Chondrocyte (in vitro differentiated cells): ENCODE data around the gene TMEFF2. TPM values are rescaled to one million over a fixed set of nuclear protein-coding genes. Genes with fewer than 3 reads are reported as not detected.

Experiments
- DNase-seq: peaks from one replicate; pipeline ENCODE4 v3.0.0; 2021; ENCODE audit warnings: mixed read lengths, low spot score
- H3K27ac Mint-ChIP-seq: one replicate; pipeline ENCODE4 v1.8.0; 2021; ENCODE audit warnings: mild to moderate bottlenecking, moderate library complexity, mixed read lengths; ENCODE audit not compliant: unreplicated experiment
- H3K27me3 Mint-ChIP-seq: 2 replicates; pipeline ENCODE4 v1.8.0; 2021; ENCODE audit warnings: low read depth, mixed read lengths
- H3K36me3 Mint-ChIP-seq: 2 replicates; pipeline ENCODE4 v1.8.0; 2021; ENCODE audit warnings: low read depth, mixed read lengths
- H3K4me1 Mint-ChIP-seq: 2 replicates; pipeline ENCODE4 v1.8.0; 2021; ENCODE audit warnings: low read depth, mild to moderate bottlenecking, mixed read lengths
- H3K4me3 Mint-ChIP-seq: one replicate; pipeline ENCODE4 v1.8.0; 2021; ENCODE audit warnings: mild to moderate bottlenecking, moderate library complexity, mixed read lengths; ENCODE audit not compliant: unreplicated experiment
- H3K9me3 Mint-ChIP-seq: 2 replicates; pipeline ENCODE4 v1.8.0; 2021; ENCODE audit warnings: low read depth, mixed read lengths
- CTCF ChIP-seq: fragments of 200-600 bp; sonication (generic); IDR thresholded peaks from 2 replicates; pipeline ENCODE4 v1.5.0; 2021; ENCODE audit warnings: antibody characterized with exemption, mild to moderate bottlenecking, moderate library complexity
- total RNA-seq: library from RNA; stranded (reverse); gene quantifications from 3 replicates; pipeline ENCODE4 v1.2.1, GENCODE V29; 2021

The TMEFF2 gene
- total RNA-seq, 1 donor from 2014 or later, result 1.5 TPM

GRCh38 chr2:191991442-191991841, 203.3 kb downstream of the TMEFF2 start:
- no peak overlapping the region for H3K27ac Mint-ChIP-seq
- no peaks in the 10 kb centered on the region for H3K9me3 Mint-ChIP-seq
- H3K4me1 Mint-ChIP-seq, result no peaks in the 10 kb centered on the region
- no peak overlapping the region for H3K4me3 Mint-ChIP-seq
- DNase-seq, result no peak
- TF ChIP-seq CTCF, result no peak
- no peaks in the 10 kb centered on the region for H3K36me3 Mint-ChIP-seq
- no peaks in the 10 kb centered on the region for H3K27me3 Mint-ChIP-seq

- H3K4me1 Mint-ChIP-seq, result peaks cover 20% of the 10 kb centered on the region
- no peak overlapping the region for H3K27ac Mint-ChIP-seq
- TF ChIP-seq CTCF, result no peak
- H3K36me3 Mint-ChIP-seq, result no peaks in the 10 kb centered on the region
- H3K9me3 Mint-ChIP-seq, result no peaks in the 10 kb centered on the region
- H3K27me3 Mint-ChIP-seq, result no peaks in the 10 kb centered on the region
- no peak overlapping the region for H3K4me3 Mint-ChIP-seq
- DNase-seq, result no peak
These were observed 209.0 kb downstream of the TMEFF2 start for GRCh38 chr2:191985740-191986139.

GRCh38 chr2:191983591-191983990, 211.1 kb downstream of the TMEFF2 start:
- Mint-ChIP-seq H3K27me3 (no peaks in the 10 kb centered on the region), H3K9me3 (no peaks in the 10 kb centered on the region), H3K27ac (no peak overlapping the region), H3K4me1 (peaks cover 20% of the 10 kb centered on the region), H3K4me3 (no peak overlapping the region), H3K36me3 (no peaks in the 10 kb centered on the region)
- no peak for DNase-seq
- no peak for TF ChIP-seq CTCF

GRCh38 chr2:191983186-191983585, 211.5 kb downstream of the TMEFF2 start:
- H3K27me3 Mint-ChIP-seq, result no peaks in the 10 kb centered on the region
- no peaks in the 10 kb centered on the region for H3K9me3 Mint-ChIP-seq
- H3K4me3 Mint-ChIP-seq, result no peak overlapping the region
- DNase-seq, result no peak
- no peak for TF ChIP-seq CTCF
- no peak overlapping the region for H3K27ac Mint-ChIP-seq
- peaks cover 20% of the 10 kb centered on the region for H3K4me1 Mint-ChIP-seq
- no peaks in the 10 kb centered on the region for H3K36me3 Mint-ChIP-seq

GRCh38 chr2:191981706-191982105, 213.0 kb downstream of the TMEFF2 start:
- Mint-ChIP-seq H3K27ac (no peak overlapping the region), H3K9me3 (no peaks in the 10 kb centered on the region), H3K36me3 (no peaks in the 10 kb centered on the region), H3K4me1 (peaks cover 31% of the 10 kb centered on the region), H3K27me3 (no peaks in the 10 kb centered on the region), H3K4me3 (no peak overlapping the region)
- TF ChIP-seq CTCF, result no peak
- DNase-seq, result no peak
